ENCODE measurements around the gene APCDD1L. TPM values are rescaled to one million over a fixed set of nuclear protein-coding genes. Genes with fewer than 3 reads are reported as not detected.

Gene APCDD1L
- total RNA-seq, 1 experiment from 2014 or later = 2.4 TPM

- DNase-seq (ENCODE audit: low spot score) (no peak), ATAC-seq (no peak)
- peaks cover 16% of the 10 kb centered on the region for H3K9me3 Mint-ChIP-seq
- H3K27ac Mint-ChIP-seq = no peak overlapping the region
- POLR2A ChIA-PET = no interaction called here
- no peak overlapping the region for H3K4me3 Mint-ChIP-seq
- H3K27me3 Mint-ChIP-seq (ENCODE audit: low read depth) = peaks cover 3% of the 10 kb centered on the region; the same call in 1 of the 2 replicates
- H3K36me3 Mint-ChIP-seq = no peaks in the 10 kb centered on the region
- TF ChIP-seq SMAD4 (CRISPR knock-in tag; IDR thresholded peaks at IDR 0.05) (no peak), IRF2 (CRISPR knock-in tag; IDR thresholded peaks at IDR 0.05; ENCODE audit: borderline replicate concordance, low read depth) (no peak), ZNF263 (CRISPR knock-in tag; IDR thresholded peaks at IDR 0.05; ENCODE audit: low read depth) (no peak), ATF3 (CRISPR knock-in tag; conservative IDR thresholded peaks at IDR 0.05) (no peak)
- CTCF ChIA-PET = no interaction called here
- peaks cover 6% of the 10 kb centered on the region for H3K4me1 Mint-ChIP-seq
Measured at GRCh38 chr20:58495623-58496428, 19.4 kb downstream of the APCDD1L start.

- no peaks in the 10 kb centered on the region for H3K36me3 Mint-ChIP-seq
- H3K27me3 Mint-ChIP-seq (ENCODE audit: low read depth) = peaks cover 3% of the 10 kb centered on the region; the same call in 1 of the 2 replicates
- peaks cover 6% of the 10 kb centered on the region for H3K4me1 Mint-ChIP-seq
- no peak overlapping the region for H3K27ac Mint-ChIP-seq
- ChIA-PET POLR2A (no interaction called here), CTCF (no interaction called here)
- DNase-seq (ENCODE audit: low spot score) (no peak), ATAC-seq (no peak)
- H3K9me3 Mint-ChIP-seq = peaks cover 10% of the 10 kb centered on the region
- no peak overlapping the region for H3K4me3 Mint-ChIP-seq
- TF ChIP-seq ZBTB21 (CRISPR knock-in tag; IDR thresholded peaks at IDR 0.05; ENCODE audit: borderline replicate concordance) (no peak), JUN (CRISPR knock-in tag; IDR thresholded peaks at IDR 0.05) (no peak), ZSCAN18 (CRISPR knock-in tag; IDR thresholded peaks at IDR 0.05) (no peak), ZNF423 (CRISPR knock-in tag; IDR thresholded peaks at IDR 0.05) (no peak), ATF2 (CRISPR knock-in tag; IDR thresholded peaks at IDR 0.05; ENCODE audit: borderline replicate concordance, low read depth) (no peak), ZNF671 (CRISPR knock-in tag; IDR thresholded peaks at IDR 0.05) (no peak), E2F1 (CRISPR knock-in tag; IDR thresholded peaks at IDR 0.05) (no peak), HMGXB4 (CRISPR knock-in tag; IDR thresholded peaks at IDR 0.05) (no peak), CDX4 (CRISPR knock-in tag; IDR thresholded peaks at IDR 0.05; ENCODE audit: borderline replicate concordance) (no peak), PRRX2 (CRISPR knock-in tag; IDR thresholded peaks at IDR 0.05) (no peak), FOXK1 (CRISPR knock-in tag; IDR thresholded peaks at IDR 0.05) (no peak), GABPB1 (CRISPR knock-in tag; IDR thresholded peaks at IDR 0.05) (no peak), TEAD4 (CRISPR knock-in tag; IDR thresholded peaks at IDR 0.05) (no peak), GRHL2 (CRISPR knock-in tag; IDR thresholded peaks at IDR 0.05; ENCODE audit: insufficient replicate concordance, severe bottlenecking) (no peak), PRDM15 (CRISPR knock-in tag; IDR thresholded peaks at IDR 0.05) (no peak), ZNF232 (CRISPR knock-in tag; IDR thresholded peaks at IDR 0.05) (no peak)
Measured at GRCh38 chr20:58494923-58495622, 20.1 kb downstream of the APCDD1L start.
